ENCODE measurements around the gene MRM3.
"Not testable (repeated sequence)": the region's sequence is repeated elsewhere in the genome, so short reads cannot be mapped to it uniquely, and the experiment has no call there.

Gene MRM3

GRCh38 chr17:797236-797840 lies 15.2 kb downstream of the MRM3 start:
- DNase-seq: no peak

- DNase-seq: no peak
Measured at GRCh38 chr17:798246-798645, 16.1 kb downstream of the MRM3 start.

- no peak for DNase-seq
Measured at GRCh38 chr17:799261-799660, 17.1 kb downstream of the MRM3 start.

GRCh38 chr17:800446-801242 lies 18.5 kb downstream of the MRM3 start:
- no peak for DNase-seq

GRCh38 chr17:801660-802059 lies 19.5 kb downstream of the MRM3 start:
- DNase-seq: no peak

- DNase-seq: no peak
Measured at GRCh38 chr17:802481-802880, 20.3 kb downstream of the MRM3 start.

GRCh38 chr17:802901-803881 lies 21.0 kb downstream of the MRM3 start:
- DNase-seq: no peak

DNA sequence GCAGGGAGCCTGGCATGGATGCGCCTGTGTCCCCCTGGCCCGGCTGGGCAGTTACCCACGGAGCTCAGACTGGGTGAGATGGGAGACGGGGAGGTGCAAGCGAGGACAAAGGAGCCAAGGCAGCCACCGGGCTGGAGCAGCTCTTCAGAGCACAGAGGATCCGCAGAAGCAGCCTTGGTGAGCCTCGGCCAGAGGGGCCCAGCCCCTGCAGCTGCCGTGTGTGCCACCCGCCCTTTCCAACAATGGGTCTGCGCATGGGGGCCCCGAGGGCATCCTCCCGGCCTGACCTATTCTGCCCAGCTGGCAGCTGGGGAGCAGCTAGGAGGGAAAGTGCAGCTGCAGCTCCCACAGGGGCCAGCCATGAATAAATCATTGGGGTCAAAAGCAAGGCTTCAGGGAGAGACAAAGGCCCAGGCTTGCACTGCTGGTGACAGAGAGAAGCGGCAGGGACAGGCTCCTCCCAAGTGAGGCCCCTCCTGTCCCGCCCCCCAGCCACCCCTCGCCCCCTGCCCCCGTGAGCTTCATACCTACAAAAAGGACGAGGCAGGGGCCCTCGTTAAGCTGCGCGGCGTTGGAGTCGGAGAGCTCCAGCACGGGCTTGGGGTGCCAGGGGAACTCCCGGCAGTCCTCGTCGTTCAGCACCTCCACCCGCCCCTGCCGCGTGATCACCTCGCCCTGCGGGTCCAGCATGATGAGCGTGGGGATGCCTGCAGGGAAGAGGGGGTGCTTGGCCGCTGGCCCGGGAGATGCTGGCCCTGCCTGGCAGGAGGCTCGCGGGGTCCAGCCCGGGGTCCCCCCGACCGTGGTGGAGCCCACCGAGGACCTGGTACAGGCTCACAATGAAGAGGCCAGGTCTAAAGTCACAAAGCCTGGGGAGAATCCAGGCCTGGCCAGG lies 22.6 kb downstream of the MRM3 start:
- peak; percentile 8 for DNase-seq

DNA sequence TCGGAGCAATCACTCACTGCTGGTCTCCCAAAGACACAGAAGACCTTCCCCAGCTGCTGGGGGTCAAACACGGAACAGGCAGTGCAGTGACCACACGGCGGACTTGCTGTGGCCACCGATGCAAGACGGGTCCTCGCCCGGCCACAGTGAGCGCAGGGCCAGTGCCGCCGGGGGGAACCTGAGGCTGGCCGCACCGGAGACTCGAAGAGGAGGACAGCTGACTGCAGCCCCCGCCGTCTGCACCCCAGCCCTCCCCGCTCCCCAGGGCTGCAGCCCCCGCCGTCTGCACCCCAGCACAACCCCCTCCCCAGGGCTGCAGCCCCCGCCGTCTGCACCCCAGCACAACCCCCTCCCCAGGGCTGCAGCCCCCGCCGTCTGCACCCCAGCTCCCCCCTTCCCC lies 23.7 kb downstream of the MRM3 start:
- DNase-seq: not testable (repeated sequence)

DNA sequence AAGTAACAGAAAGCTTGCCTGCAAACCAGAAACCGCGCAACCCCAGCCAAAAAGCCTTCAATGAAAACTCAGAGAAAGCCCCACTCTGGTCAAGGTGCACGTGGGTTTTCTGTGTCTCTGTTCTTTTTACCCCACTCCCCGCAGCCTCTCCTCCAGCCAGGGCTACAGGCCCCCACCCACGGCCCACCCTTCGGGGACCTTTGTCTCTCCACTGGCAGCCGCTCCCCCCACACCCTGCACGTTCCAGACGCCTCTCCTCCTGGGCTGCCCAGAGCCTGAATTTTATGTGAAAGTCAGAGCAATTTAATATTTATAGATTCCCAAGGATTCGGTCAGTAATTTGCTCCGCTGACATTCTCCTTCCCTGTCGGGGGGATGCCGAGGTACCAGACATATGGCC lies 24.2 kb downstream of the MRM3 start:
- DNase-seq: no peak

GRCh38 chr17:806781-807522 lies 24.8 kb downstream of the MRM3 start:
- no peak for DNase-seq

- DNase-seq: no peak
Measured at GRCh38 chr17:807523-808294, 25.6 kb downstream of the MRM3 start.

GRCh38 chr17:811051-811784 lies 29.1 kb downstream of the MRM3 start:
- no peak for DNase-seq

- no peak for DNase-seq
Measured at GRCh38 chr17:812638-813204, 30.6 kb downstream of the MRM3 start.

- DNase-seq: no peak
Measured at GRCh38 chr17:814371-814770, 32.2 kb downstream of the MRM3 start.

DNA sequence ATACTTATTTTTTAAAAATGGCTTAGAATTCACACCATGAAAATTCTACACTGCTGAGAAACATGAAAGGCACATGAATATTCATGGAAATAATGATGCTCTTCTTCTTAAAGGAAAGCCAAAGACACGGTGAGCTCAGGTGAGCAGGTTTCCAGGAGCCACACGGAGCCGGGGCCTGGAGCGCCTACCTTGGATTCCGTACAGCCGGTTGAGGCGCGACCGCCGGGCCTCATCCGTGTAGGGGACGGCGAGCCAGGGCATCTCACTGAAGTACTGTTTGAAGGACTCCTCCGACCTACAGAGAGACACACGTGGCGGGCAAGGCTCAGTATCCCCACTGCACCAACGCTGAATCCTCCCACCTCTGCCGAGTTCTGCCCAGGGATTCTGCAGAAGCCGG lies 37.1 kb downstream of the MRM3 start:
- no peak for DNase-seq

- no peak for DNase-seq
Measured at GRCh38 chr17:823501-823902, 41.3 kb downstream of the MRM3 start.

DNA sequence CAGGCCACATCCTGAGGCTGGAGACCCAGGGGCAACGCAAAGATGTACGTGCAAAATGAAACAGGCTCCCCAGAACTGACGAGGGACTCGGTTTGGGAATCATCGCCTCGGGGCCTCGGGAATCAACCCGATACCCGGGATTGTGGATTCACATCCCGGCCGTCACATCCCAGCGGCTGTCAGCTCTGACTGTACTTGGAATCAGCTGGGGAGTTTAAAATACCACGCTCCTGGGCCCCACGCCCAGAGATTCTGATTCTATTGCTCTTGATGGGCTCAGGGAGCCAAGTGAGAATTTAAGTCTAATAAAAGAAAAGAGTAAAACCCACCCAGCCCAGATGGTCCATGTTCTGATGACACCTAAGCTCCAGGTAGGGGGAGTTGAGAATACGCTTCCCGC lies 42.2 kb downstream of the MRM3 start:
- DNase-seq: no peak

- DNase-seq: no peak
Measured at GRCh38 chr17:825216-825615, 43.1 kb downstream of the MRM3 start.

GRCh38 chr17:826778-827177 lies 44.6 kb downstream of the MRM3 start:
- no peak for DNase-seq
